ENCODE data around the gene MSH5.

Gene MSH5

GRCh38 chr6:31761343-31761742, 21.5 kb downstream of the MSH5 start:
- DNase-seq = no peak

GRCh38 chr6:31762356-31762755, 22.6 kb downstream of the MSH5 start, which contains the start of gene SAPCD1:
TSS of gene SAPCD1 (plus strand) at chr6:31762656. CDS start at chr6:31763055, 399 bp downstream.
- no peak for DNase-seq

- DNase-seq = no peak
Observed at GRCh38 chr6:31762878-31763618, 23.2 kb downstream of the MSH5 start.

GRCh38 chr6:31763619-31763940, 23.8 kb downstream of the MSH5 start:
- DNase-seq = no peak

DNA sequence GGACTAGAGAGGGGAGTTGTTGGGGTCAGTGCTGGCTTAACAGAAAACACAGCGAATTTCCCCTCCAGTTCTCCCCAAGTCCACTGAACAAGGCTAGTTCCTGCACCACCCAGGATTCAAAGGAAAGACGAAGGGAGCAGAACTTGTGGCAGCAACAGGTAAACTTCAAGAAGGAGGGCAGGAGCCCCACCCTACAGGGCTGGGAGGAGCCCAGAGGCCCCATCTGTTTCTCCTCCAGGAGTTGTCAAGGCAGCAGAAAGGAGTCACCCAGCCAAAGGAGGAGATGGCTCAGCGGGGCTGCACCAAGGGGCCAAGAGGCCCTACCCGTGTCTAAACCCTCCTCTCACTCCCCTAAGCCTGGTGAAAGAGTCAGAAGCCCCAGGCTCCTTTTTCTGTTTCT, 24.4 kb downstream of the MSH5 start:
- DNase-seq = no peak

DNA sequence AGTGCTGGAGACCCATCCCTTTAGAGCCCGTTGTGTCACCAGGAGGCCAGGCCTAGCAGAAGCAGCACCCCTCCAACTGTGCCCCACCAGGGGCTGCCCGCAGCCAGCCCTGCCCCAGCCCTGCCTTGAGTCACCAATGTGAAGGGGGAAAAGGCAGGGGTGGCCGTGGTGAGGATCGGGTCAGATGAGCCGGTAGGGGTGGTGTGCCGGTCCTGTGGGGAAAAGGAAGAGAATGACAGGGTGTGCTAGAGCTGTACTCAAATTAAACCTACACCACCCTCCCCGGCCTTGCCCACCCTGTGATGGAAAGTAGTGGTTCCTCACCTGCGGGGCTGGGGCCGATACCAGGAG, 25.7 kb downstream of the MSH5 start:
- no peak for DNase-seq

DNA sequence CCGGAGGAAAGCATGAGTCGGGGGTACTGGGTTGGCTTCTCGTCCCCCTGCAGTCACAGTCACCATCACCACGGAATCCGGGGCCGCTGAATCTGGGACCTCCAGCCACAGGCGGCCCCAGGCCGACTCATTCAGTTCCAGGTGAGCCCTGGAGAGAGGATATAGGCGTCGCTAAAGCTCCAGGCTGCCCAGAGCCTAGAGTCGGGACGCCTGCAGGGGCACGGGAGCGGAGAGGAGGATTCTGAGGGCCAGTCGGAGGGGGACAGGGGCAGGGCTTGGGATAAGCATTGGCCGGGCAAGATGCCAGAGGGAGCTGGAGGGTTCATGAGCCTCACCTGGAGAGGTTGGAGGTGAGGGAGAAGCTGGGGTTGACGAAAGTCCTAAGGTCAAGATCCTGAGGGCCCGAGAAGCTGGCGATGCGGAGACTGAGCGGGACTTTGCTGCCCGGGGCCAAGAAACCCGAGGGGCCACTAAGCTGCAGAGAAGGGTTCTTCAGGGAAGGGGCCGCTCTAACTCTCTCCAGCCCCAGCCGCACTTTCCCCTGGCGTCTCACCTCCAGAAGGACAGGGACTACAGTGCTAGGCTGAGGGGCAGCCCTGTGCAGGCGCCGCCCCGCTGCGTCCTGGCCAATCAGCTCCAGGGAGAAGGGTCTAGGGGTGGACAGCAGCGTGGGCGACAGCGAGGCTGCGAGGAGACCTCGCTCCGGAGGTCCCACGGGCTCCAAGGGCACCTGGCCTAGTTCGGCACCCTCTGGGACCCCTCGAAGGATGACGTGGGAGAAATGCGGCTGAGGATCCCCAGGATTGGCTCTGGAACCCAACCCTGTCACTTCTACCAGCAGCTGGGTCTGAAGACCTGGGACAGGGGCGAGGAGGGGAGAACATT, 26.3 kb downstream of the MSH5 start:
- no peak for DNase-seq

DNA sequence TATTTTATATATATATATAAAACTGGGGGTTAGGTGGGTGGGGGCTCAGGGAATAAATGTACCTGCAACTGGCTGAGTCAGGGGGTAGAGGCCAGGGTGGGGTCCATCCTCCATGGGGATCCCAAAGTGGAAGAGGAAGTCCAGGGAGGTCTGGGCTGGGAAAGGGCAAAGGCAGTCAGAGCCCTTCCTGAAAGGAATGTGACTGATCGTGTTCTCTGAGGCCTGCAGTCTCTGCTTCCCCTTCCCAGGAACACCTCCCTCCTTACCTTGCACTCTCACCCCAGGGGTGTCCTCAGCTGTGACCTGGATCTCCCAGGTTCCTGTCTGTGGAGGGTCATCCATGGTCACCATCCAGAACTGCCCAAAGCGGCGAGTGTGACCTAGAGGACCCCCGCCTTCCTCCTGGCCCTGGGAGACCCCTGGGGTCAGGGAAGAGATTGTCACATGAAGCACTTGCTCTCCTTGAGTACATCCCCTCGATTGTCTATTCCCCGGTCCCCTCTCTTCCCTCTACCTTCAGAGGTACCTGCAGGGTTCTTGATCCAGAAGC, 27.4 kb downstream of the MSH5 start:
- DNase-seq = no peak

- DNase-seq = no peak
Observed at GRCh38 chr6:31768363-31769257, 28.8 kb downstream of the MSH5 start.

GRCh38 chr6:31769684-31770371, 30.0 kb downstream of the MSH5 start:
- peak; percentile 93 for DNase-seq

- DNase-seq = no peak
Observed at GRCh38 chr6:31770860-31771259, 31.1 kb downstream of the MSH5 start.

GRCh38 chr6:31771992-31772358, 32.2 kb downstream of the MSH5 start:
- DNase-seq = peak; percentile 46

DNA sequence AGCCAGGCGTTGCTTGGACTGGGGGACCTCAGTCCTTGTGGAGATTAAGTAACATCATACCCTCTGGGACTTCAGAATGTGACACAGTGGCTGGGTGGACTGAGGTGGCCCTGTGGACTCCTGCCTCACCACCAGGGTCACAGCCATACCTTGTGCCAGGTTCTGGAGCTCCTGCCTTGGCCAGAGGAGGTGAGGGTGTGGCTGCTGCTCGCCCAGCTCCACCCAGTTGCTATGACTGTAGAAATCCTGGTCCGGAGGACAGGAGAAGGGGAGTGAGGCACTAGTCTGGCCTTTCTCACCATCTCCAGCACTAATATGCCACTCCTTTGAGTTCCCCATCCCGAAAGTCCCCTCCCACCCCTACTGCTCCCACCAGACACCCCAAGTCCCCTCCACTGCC, 35.4 kb downstream of the MSH5 start:
- no peak for DNase-seq

- no peak for DNase-seq
Observed at GRCh38 chr6:31775633-31776484, 36.1 kb downstream of the MSH5 start.

DNA sequence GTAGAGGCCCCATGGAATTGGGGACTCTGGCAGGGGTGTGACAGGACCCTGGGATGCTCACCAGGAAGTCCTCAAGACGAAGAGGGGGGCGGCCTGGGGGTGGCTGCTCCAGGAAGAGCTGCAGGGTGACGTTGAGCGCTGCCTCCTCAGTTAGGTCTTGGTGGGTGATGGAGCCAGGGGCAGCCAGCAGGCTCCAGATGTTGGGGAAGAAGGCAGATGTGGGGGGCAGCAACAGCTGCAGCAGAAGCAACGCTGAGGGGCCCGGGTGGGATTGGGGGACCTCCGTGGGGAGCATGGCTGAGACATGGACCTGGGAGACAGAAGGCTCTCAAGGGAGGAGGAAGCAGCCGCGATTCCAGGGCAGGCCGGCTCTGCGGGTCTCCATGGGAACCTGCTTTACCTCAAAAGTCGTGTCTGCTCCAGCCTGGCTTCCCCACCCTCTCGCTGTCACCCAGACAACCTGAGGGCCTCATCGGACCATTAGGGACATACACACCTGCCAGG, 36.7 kb downstream of the MSH5 start:
- peak; percentile 54 for DNase-seq

GRCh38 chr6:31776989-31777666, 37.3 kb downstream of the MSH5 start, which contains the start of gene VWA7:
TSS of gene VWA7 (minus strand) at chr6:31777328. CDS start at chr6:31776779, 549 bp downstream.
- peak; percentile 91 for DNase-seq

DNA sequence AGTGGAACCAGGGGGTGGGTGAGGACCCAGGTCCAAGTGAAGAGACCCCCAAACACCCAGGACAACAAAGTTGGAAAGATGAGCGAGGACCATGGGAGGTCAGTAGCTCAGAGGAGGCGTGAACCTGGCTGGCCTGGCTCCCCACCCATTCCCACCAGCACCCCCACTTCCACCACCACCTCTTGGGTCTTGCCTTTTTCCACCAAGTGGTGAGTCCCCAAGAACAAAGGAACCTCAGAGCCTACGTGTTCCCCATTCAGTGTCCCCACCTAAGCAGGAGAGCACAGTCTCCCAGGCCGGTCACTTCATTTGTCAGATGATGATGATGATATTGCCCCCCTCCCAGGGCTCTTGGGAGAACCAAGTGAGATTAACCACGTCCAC, 37.9 kb downstream of the MSH5 start:
- DNase-seq = no peak

GRCh38 chr6:31778193-31778592, 38.4 kb downstream of the MSH5 start:
- no peak for DNase-seq

- no peak for DNase-seq
Observed at GRCh38 chr6:31778999-31779885, 39.4 kb downstream of the MSH5 start.
